Gastrocnemius medialis (tissue), 4 donors: ENCODE data around the gene CCDC154. TPM values are rescaled to one million over a fixed set of nuclear protein-coding genes. Genes with fewer than 3 reads are reported as not detected.

Source experiments
- ATAC-seq, 2 donors: fragments of 150-250 bp; one replicate each; pipeline ENCODE4 v1.9.1; 2016
- DNase-seq, 2 donors: peaks; one replicate each; pipeline ENCODE4 v3.0.0-alpha.2; 2019
- H3K27ac ChIP-seq, 4 donors: fragments of 200-600 bp; sonication (generic); 1 replicate in 1 of 4; 2 replicates in 3 of 4; pipeline ENCODE4 v1.5.1; 2016 to 2018; ENCODE audit warnings: mild to moderate bottlenecking in 2 of 4, moderate library complexity in 1 of 4
- H3K27me3 ChIP-seq, 3 donors: fragments of 200-600 bp; sonication (generic) in 2 of 3; 1 replicate in 1 of 3; 2 replicates in 2 of 3; pipeline versions ENCODE4 v1.5.1 to v1.6.0; 2016 to 2019; ENCODE audit warnings: mild to moderate bottlenecking in 1 of 3, moderate library complexity in 1 of 3
- H3K36me3 ChIP-seq, 2 donors: fragments of 200-600 bp; sonication (generic) in 1 of 2; one replicate each; pipeline ENCODE4 v1.5.1; 2017 to 2018
- H3K4me1 ChIP-seq, 2 donors: fragments of 200-600 bp; sonication (generic) in 1 of 2; one replicate each; pipeline ENCODE4 v1.5.1; 2016 to 2017; ENCODE audit warnings: mild to moderate bottlenecking in 2 of 2
- H3K4me3 ChIP-seq, 4 donors: fragments of 200-600 bp; sonication (generic) in 3 of 4; 1 replicate in 1 of 4; 2 replicates in 3 of 4; pipeline ENCODE4 v1.5.1; 2016 to 2019; ENCODE audit warnings: mild to moderate bottlenecking in 2 of 4
- H3K9me3 ChIP-seq, 3 donors: fragments of 200-600 bp; sonication (generic) in 2 of 3; 1 replicate in 1 of 3; 2 replicates in 2 of 3; pipeline ENCODE4 v1.5.1; 2016 to 2019
- POLR2A ChIP-seq, 2 donors: fragments of 450-650 bp; IDR thresholded peaks; one replicate each; pipeline ENCODE4 v1.6.1; 2017; ENCODE audit warnings: antibody characterized with exemption in 2 of 2, mild to moderate bottlenecking in 2 of 2, moderate library complexity in 2 of 2
- in situ Hi-C, 4 donors: fragments of 200-750 bp; cut with MboI; loops; one replicate each; pipeline versions ENCODE4 v1.15.0 to v1.8.0; 2017; ENCODE audit warnings: low sequenced_read_pairs in 4 of 4
- intact Hi-C: fragments of 100-400 bp; cut with DNase I; formaldehyde crosslinking; loops from one replicate; pipeline ENCODE4 v1.15.1; 2023; ENCODE audit warnings: low total_unique reads
- total RNA-seq, 4 donors: library from RNA; depleted of rRNA; stranded (reverse); fragments of >200 nt; gene quantifications; one replicate each; pipeline versions ENCODE4 v1.1.0 to v1.2.3, GENCODE V29; 2016
- TF ChIP-seq, protein P1 (sequence below), 5 experiments: fragments of 450-650 bp in 3 of 5; fragments of 200-600 bp in 2 of 5; sonication (generic) in 2 of 5; IDR thresholded peaks in 4 of 5; conservative IDR thresholded peaks in 1 of 5; 1 replicate in 4 of 5; 2 replicates in 1 of 5; pipeline ENCODE4 v1.5.1; 2016 to 2019; ENCODE audit warnings: antibody characterized with exemption in 5 of 5, mild to moderate bottlenecking in 3 of 5, moderate library complexity in 3 of 5

The CCDC154 gene
- total RNA-seq, 4 donors from 2014 or later = 0.40 TPM; not detected in 3

- intact Hi-C loops (no loop called here), in situ Hi-C loops (no loop called here)
- Histone ChIP-seq H3K27ac (no peak overlapping the region), H3K9me3 (no peaks in the 10 kb centered on the region), H3K36me3 (peaks cover 0 to 42% of the 10 kb centered on the region in 2 donors), H3K27me3 (no peaks in the 10 kb centered on the region), H3K4me3 (no peak overlapping the region), H3K4me1 (no peaks in the 10 kb centered on the region)
- ATAC-seq (no peak), DNase-seq (no peak)
- TF ChIP-seq POLR2A (IDR thresholded peaks at IDR 0.05) = no peak
- TF ChIP-seq, protein P1, sequence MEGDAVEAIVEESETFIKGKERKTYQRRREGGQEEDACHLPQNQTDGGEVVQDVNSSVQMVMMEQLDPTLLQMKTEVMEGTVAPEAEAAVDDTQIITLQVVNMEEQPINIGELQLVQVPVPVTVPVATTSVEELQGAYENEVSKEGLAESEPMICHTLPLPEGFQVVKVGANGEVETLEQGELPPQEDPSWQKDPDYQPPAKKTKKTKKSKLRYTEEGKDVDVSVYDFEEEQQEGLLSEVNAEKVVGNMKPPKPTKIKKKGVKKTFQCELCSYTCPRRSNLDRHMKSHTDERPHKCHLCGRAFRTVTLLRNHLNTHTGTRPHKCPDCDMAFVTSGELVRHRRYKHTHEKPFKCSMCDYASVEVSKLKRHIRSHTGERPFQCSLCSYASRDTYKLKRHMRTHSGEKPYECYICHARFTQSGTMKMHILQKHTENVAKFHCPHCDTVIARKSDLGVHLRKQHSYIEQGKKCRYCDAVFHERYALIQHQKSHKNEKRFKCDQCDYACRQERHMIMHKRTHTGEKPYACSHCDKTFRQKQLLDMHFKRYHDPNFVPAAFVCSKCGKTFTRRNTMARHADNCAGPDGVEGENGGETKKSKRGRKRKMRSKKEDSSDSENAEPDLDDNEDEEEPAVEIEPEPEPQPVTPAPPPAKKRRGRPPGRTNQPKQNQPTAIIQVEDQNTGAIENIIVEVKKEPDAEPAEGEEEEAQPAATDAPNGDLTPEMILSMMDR (IDR thresholded peaks at IDR 0.05 in 4 of 5, conservative IDR thresholded peaks at IDR 0.05 in 1 of 5) = no peak
Measured at GRCh38 chr16:1393613-1394176, 50.7 kb downstream of the CCDC154 start.

DNA sequence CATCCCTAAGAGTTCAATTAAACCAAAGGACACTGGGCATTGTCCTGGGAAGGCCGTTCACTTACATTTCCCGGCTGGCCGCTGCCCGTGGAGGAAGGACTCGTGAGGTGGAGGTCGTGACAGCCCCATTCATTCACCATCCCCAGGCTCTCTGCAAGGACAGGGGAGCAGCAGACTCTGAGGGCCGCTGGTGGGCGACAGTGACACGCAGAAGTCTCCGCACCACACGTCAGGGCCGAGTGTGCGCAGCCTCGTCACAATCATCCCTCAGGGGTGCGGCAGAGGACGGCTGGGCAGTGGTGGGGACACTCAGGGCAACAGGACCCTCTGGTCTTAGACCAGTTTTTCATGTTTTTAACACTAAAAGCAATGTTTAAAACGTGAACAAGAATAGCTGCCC lies 51.5 kb downstream of the CCDC154 start:
- Histone ChIP-seq H3K36me3 (peaks cover 0 to 46% of the 10 kb centered on the region in 2 donors), H3K27me3 (no peaks in the 10 kb centered on the region), H3K4me3 (no peak overlapping the region), H3K4me1 (no peaks in the 10 kb centered on the region), H3K27ac (no peak overlapping the region), H3K9me3 (no peaks in the 10 kb centered on the region)
- DNase-seq (no peak), ATAC-seq (no peak)
- intact Hi-C loops (no loop called here), in situ Hi-C loops (no loop called here)
- TF ChIP-seq, protein P1 (IDR thresholded peaks at IDR 0.05 in 4 of 5, conservative IDR thresholded peaks at IDR 0.05 in 1 of 5) = no peak
- no peak for TF ChIP-seq POLR2A (IDR thresholded peaks at IDR 0.05)

DNA sequence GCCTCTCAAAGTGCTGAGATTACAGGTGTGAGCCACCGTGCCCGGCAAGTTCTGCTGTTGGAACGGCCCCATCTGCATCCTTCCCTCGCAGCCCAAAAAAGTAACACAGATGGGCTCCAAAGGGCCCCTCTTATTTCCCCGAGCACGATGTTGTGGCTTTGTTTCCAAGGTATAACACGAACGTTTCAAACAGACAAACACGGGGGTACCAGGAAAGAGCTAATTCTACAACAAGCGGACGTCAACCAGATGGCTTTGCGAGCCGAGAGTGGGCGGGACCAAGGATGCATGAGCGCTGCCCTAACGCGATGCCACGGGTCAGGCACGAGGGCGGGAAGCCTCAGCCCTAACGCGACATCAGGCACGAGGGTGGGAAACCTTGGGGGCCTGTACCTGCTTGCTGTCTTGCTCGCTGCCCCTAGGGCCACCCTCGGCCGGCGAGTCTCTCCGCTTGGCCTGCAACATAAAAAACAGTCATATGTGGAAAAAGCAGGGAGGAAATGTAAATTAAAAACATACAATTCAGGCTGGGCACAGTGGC lies 54.0 kb downstream of the CCDC154 start:
- intact Hi-C loops = no loop called here
- no peak for TF ChIP-seq POLR2A (IDR thresholded peaks at IDR 0.05)
- TF ChIP-seq, protein P1 (IDR thresholded peaks at IDR 0.05 in 4 of 5, conservative IDR thresholded peaks at IDR 0.05 in 1 of 5) = no peak
- no peaks in the 10 kb centered on the region for H3K9me3 ChIP-seq
- DNase-seq = no peak
- peaks cover 0 to 45% of the 10 kb centered on the region in 2 donors for H3K36me3 ChIP-seq
- ATAC-seq = no peak
- H3K27ac ChIP-seq = no peak overlapping the region
- H3K27me3 ChIP-seq = no peaks in the 10 kb centered on the region
- H3K4me1 ChIP-seq = no peaks in the 10 kb centered on the region
- in situ Hi-C loops = no loop called here
- no peak overlapping the region for H3K4me3 ChIP-seq

- Histone ChIP-seq H3K9me3 (no peaks in the 10 kb centered on the region), H3K27me3 (no peaks in the 10 kb centered on the region), H3K4me1 (no peaks in the 10 kb centered on the region), H3K27ac (no peak overlapping the region), H3K36me3 (peaks cover 0 to 47% of the 10 kb centered on the region in 2 donors), H3K4me3 (no peak overlapping the region)
- no peak for DNase-seq
- TF ChIP-seq, protein P1 (IDR thresholded peaks at IDR 0.05 in 4 of 5, conservative IDR thresholded peaks at IDR 0.05 in 1 of 5) = no peak
- no peak for TF ChIP-seq POLR2A (IDR thresholded peaks at IDR 0.05)
- in situ Hi-C loops = no loop called here
- intact Hi-C loops = loop anchor here (5.0 kb wide), 1 partner anchor 347 kb away; no protein-coding TSS in a partner anchor
- ATAC-seq = no peak
Measured at GRCh38 chr16:1389762-1390161, 54.6 kb downstream of the CCDC154 start.
